Upper lobe of left lung (tissue), 6 donors: ENCODE results near the gene ETS1. TPM values are rescaled to one million over a fixed set of nuclear protein-coding genes. Genes with fewer than 3 reads are reported as not detected.

Experiments used
- ATAC-seq, 2 donors: fragments of 200-7000 bp; cut with Tn5 transposase; one replicate each; pipeline ENCODE4 v1.9.1; 2022; ENCODE audit warnings: mild to moderate bottlenecking in 2 of 2, moderate library complexity in 2 of 2; ENCODE audit not compliant: low FRiP score in 2 of 2
- DNase-seq, 2 donors: peaks; one replicate each; pipeline ENCODE4 v3.0.0-alpha.2; 2019 to 2020
- H3K27ac ChIP-seq, 4 donors: fragments of 200-600 bp; sonication (generic); one replicate each; pipeline ENCODE4 v1.5.1; 2016 to 2019
- H3K27me3 ChIP-seq, 4 donors: fragments of 200-600 bp; sonication (generic); one replicate each; pipeline ENCODE4 v1.5.1; 2017 to 2019
- H3K36me3 ChIP-seq, 4 donors: fragments of 200-600 bp; sonication (generic); one replicate each; pipeline ENCODE4 v1.5.1; 2016 to 2019
- H3K4me1 ChIP-seq, 4 donors: fragments of 200-600 bp; sonication (generic); one replicate each; pipeline ENCODE4 v1.5.1; 2018 to 2019
- H3K4me3 ChIP-seq, 4 donors: fragments of 200-600 bp; sonication (generic); one replicate each; pipeline ENCODE4 v1.5.1; 2017 to 2019; ENCODE audit warnings: mild to moderate bottlenecking in 2 of 4, moderate library complexity in 1 of 4
- H3K9me3 ChIP-seq, 4 donors: fragments of 200-600 bp; sonication (generic); one replicate each; pipeline ENCODE4 v1.5.1; 2018 to 2019
- CTCF ChIP-seq, 6 experiments: fragments of 450-650 bp in 4 of 6; fragments of 200-600 bp in 2 of 6; sonication (generic) in 2 of 6; IDR thresholded peaks; one replicate each; pipeline ENCODE4 v1.5.1; 2016 to 2019; ENCODE audit warnings: antibody characterized with exemption in 6 of 6
- EP300 ChIP-seq, 4 donors: sonication (generic); formaldehyde crosslinking; IDR thresholded peaks; one replicate each; pipeline ENCODE4 v1.5.1; 2017; ENCODE audit warnings: antibody characterized with exemption in 4 of 4, control low read depth in 2 of 4
- POLR2A ChIP-seq, 4 donors: fragments of 450-650 bp; IDR thresholded peaks; one replicate each; pipeline ENCODE4 v1.5.1; 2016 to 2017; ENCODE audit warnings: antibody characterized with exemption in 4 of 4, mild to moderate bottlenecking in 2 of 4
- POLR2AphosphoS5 ChIP-seq, 2 donors: sonication (generic); formaldehyde crosslinking; IDR thresholded peaks; one replicate each; pipeline ENCODE4 v1.5.1; 2017; ENCODE audit warnings: antibody characterized with exemption in 2 of 2
- WGBS, 2 donors: methylation state at CpG; one replicate each; pipeline ENCODE4 v1.1.5; 2017 to 2018; 5-methylcytosine and 5-hydroxymethylcytosine counted together
- total RNA-seq, 6 donors: library from RNA; depleted of rRNA in 4 of 6; stranded (reverse); fragments of >200 nt in 4 of 6; gene quantifications; one replicate each; pipeline versions ENCODE4 v1.1.0 to v1.2.1, GENCODE V29; 2016 to 2021
- donor health status: DM: no; HTN: no; CAD: no; lungs with moderate emphysema.
- donor health status: DM: no; HTN: yes; CAD: no; lungs with severe emphysema.

ETS1 gene
- total RNA-seq, 6 donors from 2014 or later: 29.3 to 107 (median 79.0) TPM

GRCh38 chr11:128585498-128586238 is 1.7 kb downstream of the ETS1 start:
- peaks cover 0 to 9% (median 7%) of the 10 kb centered on the region in 4 donors for H3K4me1 ChIP-seq
- H3K27me3 ChIP-seq: no peaks in the 10 kb centered on the region
- no peaks in the 10 kb centered on the region for H3K9me3 ChIP-seq
- WGBS, 2 donors: 43 to 51% methylated on average over 14 of the region's 14 CpGs
- H3K4me3 ChIP-seq: peak overlapping the region in 1 of 4 donors; percentile 17
- no peaks in the 10 kb centered on the region for H3K36me3 ChIP-seq
- TF ChIP-seq CTCF (IDR thresholded peaks at IDR 0.05) (no peak), EP300 (IDR thresholded peaks at IDR 0.05) (no peak), POLR2A (IDR thresholded peaks at IDR 0.05) (no peak), POLR2AphosphoS5 (IDR thresholded peaks at IDR 0.05) (no peak)
- DNase-seq (no peak), ATAC-seq (no peak)
- H3K27ac ChIP-seq: peak overlapping the region in 3 of 4 donors; percentile 10 to 74 (median 52)

- Histone ChIP-seq H3K9me3 (no peaks in the 10 kb centered on the region), H3K4me1 (peaks cover 0 to 19% (median 7%) of the 10 kb centered on the region in 4 donors), H3K36me3 (no peaks in the 10 kb centered on the region), H3K27ac (peak overlapping the region in 1 of 4 donors; percentile 34), H3K27me3 (no peaks in the 10 kb centered on the region), H3K4me3 (no peak overlapping the region)
- TF ChIP-seq POLR2A (IDR thresholded peaks at IDR 0.05) (no peak), POLR2AphosphoS5 (IDR thresholded peaks at IDR 0.05) (no peak), EP300 (IDR thresholded peaks at IDR 0.05) (no peak), CTCF (IDR thresholded peaks at IDR 0.05) (no peak)
- ATAC-seq (no peak), DNase-seq (no peak)
- WGBS, 2 donors: 89 to 97% methylated on average over 3 of the region's 3 CpGs
Observed at GRCh38 chr11:128584253-128584652, 3.1 kb downstream of the ETS1 start.

GRCh38 chr11:128582496-128583366 is 4.6 kb downstream of the ETS1 start:
- Histone ChIP-seq H3K9me3 (no peaks in the 10 kb centered on the region), H3K36me3 (no peaks in the 10 kb centered on the region), H3K4me3 (no peak overlapping the region), H3K4me1 (peaks cover 0 to 17% (median 7%) of the 10 kb centered on the region in 4 donors), H3K27ac (peak overlapping the region in 1 of 4 donors; percentile 57), H3K27me3 (no peaks in the 10 kb centered on the region)
- 40 to 55% methylated on average over 8 of the region's 8 CpGs for WGBS, 2 donors
- ATAC-seq (peak; percentile 74 to 78), DNase-seq (peak in 1 of 2 donors; percentile 40)
- TF ChIP-seq POLR2A (IDR thresholded peaks at IDR 0.05): no peak
- no peak for TF ChIP-seq POLR2AphosphoS5 (IDR thresholded peaks at IDR 0.05)
- TF ChIP-seq EP300 (IDR thresholded peaks at IDR 0.05): no peak
- no peak for TF ChIP-seq CTCF (IDR thresholded peaks at IDR 0.05)

- Histone ChIP-seq H3K27me3 (no peaks in the 10 kb centered on the region), H3K9me3 (no peaks in the 10 kb centered on the region), H3K36me3 (no peaks in the 10 kb centered on the region), H3K4me1 (peaks cover 1 to 16% (median 8%) of the 10 kb centered on the region in 4 donors), H3K4me3 (no peak overlapping the region), H3K27ac (no peak overlapping the region)
- ATAC-seq: no peak
- 82 to 85% methylated on average over 7 of the region's 7 CpGs for WGBS, 2 donors
- DNase-seq: no peak
- TF ChIP-seq CTCF (IDR thresholded peaks at IDR 0.05): no peak
- TF ChIP-seq POLR2A (IDR thresholded peaks at IDR 0.05): no peak
- no peak for TF ChIP-seq EP300 (IDR thresholded peaks at IDR 0.05)
- no peak for TF ChIP-seq POLR2AphosphoS5 (IDR thresholded peaks at IDR 0.05)
Observed at GRCh38 chr11:128581561-128582272, 5.6 kb downstream of the ETS1 start.
